CD4-positive, CD25-positive, alpha-beta regulatory T cell (primary cell): ENCODE results near the gene TUBD1. TPM values are rescaled to one million over a fixed set of nuclear protein-coding genes. Genes with fewer than 3 reads are reported as not detected.
"Not testable (repeated sequence)": the region's sequence is repeated elsewhere in the genome, so short reads cannot be mapped to it uniquely, and the experiment has no call there.

Experiments
- ATAC-seq, 2 donors: fragments of 150-1000 bp; cut with Tn5 transposase; one replicate each; pipeline ENCODE4 v1.10.0; 2021; ENCODE audit warnings: low read depth in 2 of 2, moderate number of reproducible peaks in 2 of 2, moderate library complexity in 1 of 2
- DNase-seq, 3 donors: peaks; one replicate each; pipeline versions ENCODE4 v3.0.0 to v3.0.0-alpha.2; 2012 to 2022; ENCODE audit warnings: mixed read lengths in 1 of 3
- H3K27ac ChIP-seq: one replicate; pipeline ENCODE4 v1.7.0; 2013; ENCODE audit warnings: mild to moderate bottlenecking, low read length; ENCODE audit not compliant: insufficient read depth, poor library complexity, severe bottlenecking
- H3K27me3 ChIP-seq: one replicate; pipeline ENCODE4 v1.7.0; 2013; ENCODE audit warnings: low read length; ENCODE audit not compliant: control insufficient read depth, insufficient read depth
- H3K36me3 ChIP-seq: one replicate; pipeline ENCODE4 v1.7.0; 2013; ENCODE audit warnings: mild to moderate bottlenecking, low read length, moderate library complexity; ENCODE audit not compliant: control insufficient read depth, insufficient read depth
- H3K4me1 ChIP-seq: 2 replicates; pipeline ENCODE4 v1.7.0; 2013; ENCODE audit warnings: mild to moderate bottlenecking, low read length; ENCODE audit not compliant: insufficient read depth, control insufficient read depth, poor library complexity, severe bottlenecking
- H3K4me3 ChIP-seq: one replicate; pipeline ENCODE4 v1.7.0; 2013; ENCODE audit warnings: low read depth, mild to moderate bottlenecking, low read length, moderate library complexity
- H3K9me3 ChIP-seq, 2 experiments: 1 replicate in 1 of 2; 2 replicates in 1 of 2; pipeline ENCODE4 v1.7.0; 2013; ENCODE audit warnings: low read length in 2 of 2, mild to moderate bottlenecking in 1 of 2, moderate library complexity in 1 of 2; ENCODE audit not compliant: control insufficient read depth in 2 of 2
- H3K27ac Mint-ChIP-seq, 3 donors: one replicate each; pipeline ENCODE4 v1.8.0; 2020 to 2022; ENCODE audit warnings: mild to moderate bottlenecking in 3 of 3, mixed read lengths in 3 of 3, moderate library complexity in 2 of 3
- H3K27me3 Mint-ChIP-seq: one replicate; pipeline ENCODE4 v1.8.0; 2022; ENCODE audit warnings: mild to moderate bottlenecking, mixed read lengths
- H3K36me3 Mint-ChIP-seq: one replicate; pipeline ENCODE4 v1.8.0; 2020; ENCODE audit warnings: mixed read lengths
- H3K4me1 Mint-ChIP-seq, 4 donors: one replicate each; pipeline ENCODE4 v1.8.0; 2020 to 2022; ENCODE audit warnings: mixed read lengths in 4 of 4, mild to moderate bottlenecking in 1 of 4
- H3K4me3 Mint-ChIP-seq, 4 donors: one replicate each; pipeline ENCODE4 v1.8.0; 2020 to 2022; ENCODE audit warnings: mild to moderate bottlenecking in 4 of 4, mixed read lengths in 4 of 4, moderate library complexity in 3 of 4
- H3K9me3 Mint-ChIP-seq, 7 donors: one replicate each; pipeline ENCODE4 v1.8.0; 2020 to 2022; ENCODE audit warnings: mixed read lengths in 7 of 7, mild to moderate bottlenecking in 3 of 7, moderate library complexity in 2 of 7
- polyA plus RNA-seq, 4 donors: library from polyadenylated mRNA; unstranded; fragments of 300-500 nt; fragmentation: Illumina TruSeq; gene quantifications; one replicate each; pipeline ENCODE4 v1.2.3, GENCODE V29; 2021
- total RNA-seq: library from RNA; stranded (reverse); gene quantifications from one replicate; pipeline ENCODE4 v1.2.3, GENCODE V29; 2022

TUBD1 gene
- total and polyA plus RNA-seq, 5 donors from 2014 or later: 16.3 to 28.2 (median 23.9) TPM

GRCh38 chr17:59842901-59843652 is 49.7 kb downstream of the TUBD1 start:
- Mint-ChIP-seq H3K36me3 (peaks cover 29% of the 10 kb centered on the region), H3K9me3 (no peaks in the 10 kb centered on the region), H3K4me3 (peak overlapping the region; percentile 94 to 98 (median 98)), H3K4me1 (peaks cover 32 to 70% (median 42%) of the 10 kb centered on the region in 4 donors), H3K27me3 (peaks cover 5% of the 10 kb centered on the region), H3K27ac (peak overlapping the region; percentile 89 to 99 (median 98))
- ATAC-seq (peak; percentile 68 to 74), DNase-seq (peak; percentile 41 to 88 (median 45))
- H3K4me1 ChIP-seq: peaks cover 71% of the 10 kb centered on the region
- H3K36me3 ChIP-seq: peaks cover 18% of the 10 kb centered on the region
- peak overlapping the region; percentile 100 for H3K4me3 ChIP-seq
- H3K27me3 ChIP-seq: no peaks in the 10 kb centered on the region
- H3K27ac ChIP-seq: peak overlapping the region; percentile 97
- H3K9me3 ChIP-seq: no peaks in the 10 kb centered on the region

GRCh38 chr17:59841882-59842263 is 50.9 kb downstream of the TUBD1 start:
- Histone ChIP-seq H3K4me3 (peak overlapping the region; percentile 100), H3K4me1 (peaks cover 65% of the 10 kb centered on the region), H3K27ac (peak overlapping the region; percentile 97), H3K36me3 (peaks cover 18% of the 10 kb centered on the region)
- DNase-seq, ATAC-seq, H3K27me3 Mint-ChIP-seq, H3K9me3 Mint-ChIP-seq, H3K9me3 ChIP-seq, H3K27me3 ChIP-seq: not testable (repeated sequence)
- Mint-ChIP-seq H3K36me3 (peaks cover 29% of the 10 kb centered on the region), H3K4me1 (peaks cover 27 to 70% (median 37%) of the 10 kb centered on the region in 4 donors), H3K4me3 (peak overlapping the region; percentile 94 to 98 (median 98)), H3K27ac (peak overlapping the region; percentile 89 to 99 (median 98))

- not testable (repeated sequence) for ATAC-seq, H3K27me3 ChIP-seq, H3K9me3 ChIP-seq, H3K9me3 Mint-ChIP-seq, H3K27me3 Mint-ChIP-seq
- peaks cover 18% of the 10 kb centered on the region for H3K36me3 ChIP-seq
- Mint-ChIP-seq H3K4me1 (peaks cover 24 to 69% (median 35%) of the 10 kb centered on the region in 4 donors), H3K4me3 (peak overlapping the region; percentile 94 to 98 (median 98)), H3K27ac (peak overlapping the region; percentile 89 to 99 (median 98)), H3K36me3 (peaks cover 29% of the 10 kb centered on the region)
- peak overlapping the region; percentile 100 for H3K4me3 ChIP-seq
- H3K4me1 ChIP-seq: peaks cover 61% of the 10 kb centered on the region
- DNase-seq: peak; percentile 18 to 82 (median 37)
- H3K27ac ChIP-seq: peak overlapping the region; percentile 97
These were observed 51.5 kb downstream of the TUBD1 start for GRCh38 chr17:59841091-59841881.

GRCh38 chr17:59840329-59841090 is 52.2 kb downstream of the TUBD1 start:
- H3K27me3 ChIP-seq: no peaks in the 10 kb centered on the region
- peak overlapping the region; percentile 97 for H3K27ac ChIP-seq
- peaks cover 57% of the 10 kb centered on the region for H3K4me1 ChIP-seq
- H3K36me3 Mint-ChIP-seq: peaks cover 29% of the 10 kb centered on the region
- no peak for ATAC-seq
- peak overlapping the region; percentile 94 to 98 (median 98) for H3K4me3 Mint-ChIP-seq
- H3K4me3 ChIP-seq: peak overlapping the region; percentile 100
- peaks cover 16 to 64% (median 32%) of the 10 kb centered on the region in 4 donors for H3K4me1 Mint-ChIP-seq
- H3K9me3 ChIP-seq: no peaks in the 10 kb centered on the region
- no peaks in the 10 kb centered on the region for H3K9me3 Mint-ChIP-seq
- H3K36me3 ChIP-seq: peaks cover 18% of the 10 kb centered on the region
- peaks cover 5% of the 10 kb centered on the region for H3K27me3 Mint-ChIP-seq
- DNase-seq: peak in 2 of 3 donors; percentile 34 to 75
- H3K27ac Mint-ChIP-seq: peak overlapping the region; percentile 89 to 99 (median 98)

- peak overlapping the region; percentile 94 to 98 (median 98) for H3K4me3 Mint-ChIP-seq
- Histone ChIP-seq H3K4me3 (peak overlapping the region; percentile 100), H3K27ac (peak overlapping the region; percentile 97), H3K4me1 (peaks cover 50% of the 10 kb centered on the region), H3K36me3 (peaks cover 18% of the 10 kb centered on the region), H3K9me3 (no peaks in the 10 kb centered on the region), H3K27me3 (no peaks in the 10 kb centered on the region)
- no peaks in the 10 kb centered on the region for H3K9me3 Mint-ChIP-seq
- peaks cover 9 to 60% (median 25%) of the 10 kb centered on the region in 4 donors for H3K4me1 Mint-ChIP-seq
- ATAC-seq: no peak
- H3K27me3 Mint-ChIP-seq: peaks cover 5% of the 10 kb centered on the region
- peaks cover 29% of the 10 kb centered on the region for H3K36me3 Mint-ChIP-seq
- H3K27ac Mint-ChIP-seq: peak overlapping the region; percentile 98 to 99 (median 99)
- DNase-seq: peak in 1 of 3 donors; percentile 70
These were observed 53.0 kb downstream of the TUBD1 start for GRCh38 chr17:59839651-59840328.

GRCh38 chr17:59838052-59838916 is 54.5 kb downstream of the TUBD1 start:
- peaks cover 18% of the 10 kb centered on the region for H3K36me3 ChIP-seq
- Mint-ChIP-seq H3K27ac (peak overlapping the region; percentile 98 to 99 (median 99)), H3K4me3 (peak overlapping the region; percentile 94 to 98 (median 98)), H3K4me1 (peaks cover 10 to 56% (median 27%) of the 10 kb centered on the region in 4 donors), H3K36me3 (peaks cover 32% of the 10 kb centered on the region), H3K27me3 (peaks cover 1% of the 10 kb centered on the region), H3K9me3 (no peaks in the 10 kb centered on the region)
- peaks cover 35% of the 10 kb centered on the region for H3K4me1 ChIP-seq
- H3K27ac ChIP-seq: peak overlapping the region; percentile 97
- peak overlapping the region; percentile 100 for H3K4me3 ChIP-seq
- peak in 2 of 3 donors; percentile 49 to 78 for DNase-seq
- no peaks in the 10 kb centered on the region for H3K27me3 ChIP-seq
- ATAC-seq: no peak
- no peaks in the 10 kb centered on the region for H3K9me3 ChIP-seq
